Stomach (tissue), 4 donors: ENCODE data around the gene SMARCC1.

Experiments
- CTCF ChIP-seq, 7 experiments: fragments of 450-650 bp in 4 of 7; fragments of 200-600 bp in 3 of 7; sonication (generic) in 3 of 7; IDR thresholded peaks; one replicate each; pipeline ENCODE4 v1.5.1; 2016 to 2019; ENCODE audit warnings: antibody characterized with exemption in 7 of 7, control low read depth in 2 of 7, mild to moderate bottlenecking in 1 of 7
- POLR2A ChIP-seq, 4 donors: fragments of 450-650 bp; IDR thresholded peaks; one replicate each; pipeline ENCODE4 v1.6.1; 2016; ENCODE audit warnings: antibody characterized with exemption in 4 of 4, control low read depth in 2 of 4, mild to moderate bottlenecking in 1 of 4, moderate library complexity in 1 of 4
- POLR2AphosphoS5 ChIP-seq, 3 donors: sonication (generic); formaldehyde crosslinking; IDR thresholded peaks; one replicate each; pipeline ENCODE4 v1.6.1; 2016; ENCODE audit warnings: antibody characterized with exemption in 3 of 3

- TF ChIP-seq CTCF (IDR thresholded peaks at IDR 0.05) (no peak), POLR2A (IDR thresholded peaks at IDR 0.05) (no peak), POLR2AphosphoS5 (IDR thresholded peaks at IDR 0.05) (no peak)
Measured at GRCh38 chr3:47628426-47628825, 153.3 kb downstream of the SMARCC1 start.
